Natural killer cell (primary cell): ENCODE measurements around the gene ADAD1. TPM values are rescaled to one million over a fixed set of nuclear protein-coding genes. Genes with fewer than 3 reads are reported as not detected.
A peak's percentile ranks its signal among the peaks of the same experiment; 100 is the strongest.

Experiments
- ATAC-seq, 3 donors: fragments of 150-1000 bp in 2 of 3; fragments of 200-7000 bp in 1 of 3; cut with Tn5 transposase; 1 replicate in 1 of 3; 2 replicates in 2 of 3; pipeline ENCODE4 v1.10.0; 2021; ENCODE audit warnings: mild to moderate bottlenecking in 2 of 3, moderate library complexity in 2 of 3
- DNase-seq, 2 donors: peaks; one replicate each; pipeline versions ENCODE4 v3.0.0 to v3.0.0-alpha.2; 2013 to 2021; ENCODE audit warnings: mixed read lengths in 1 of 2
- H3K27ac ChIP-seq: one replicate; pipeline ENCODE4 v1.5.1; 2013; ENCODE audit warnings: mild to moderate bottlenecking, low read length
- H3K27me3 ChIP-seq: one replicate; pipeline ENCODE4 v1.6.1; 2013; ENCODE audit warnings: low read length; ENCODE audit not compliant: control insufficient read depth, insufficient read depth
- H3K36me3 ChIP-seq: one replicate; pipeline ENCODE4 v1.6.1; 2013; ENCODE audit warnings: low read length; ENCODE audit not compliant: control insufficient read depth, insufficient read depth
- H3K4me1 ChIP-seq: one replicate; pipeline ENCODE4 v1.6.1; 2013; ENCODE audit warnings: low read length; ENCODE audit not compliant: control insufficient read depth, insufficient read depth
- H3K4me3 ChIP-seq: one replicate; pipeline ENCODE4 v1.5.1; 2013; ENCODE audit warnings: low read length
- H3K9me3 ChIP-seq: one replicate; pipeline ENCODE4 v1.6.1; 2013; ENCODE audit warnings: low read length; ENCODE audit not compliant: control insufficient read depth, insufficient read depth
- H3K27ac Mint-ChIP-seq, 2 donors: one replicate each; pipeline ENCODE4 v1.8.0; 2022; ENCODE audit warnings: mild to moderate bottlenecking in 2 of 2, mixed read lengths in 2 of 2, moderate library complexity in 1 of 2
- H3K27me3 Mint-ChIP-seq, 2 donors: one replicate each; pipeline ENCODE4 v1.8.0; 2022; ENCODE audit warnings: low read depth in 2 of 2, mixed read lengths in 2 of 2
- H3K36me3 Mint-ChIP-seq: one replicate; pipeline ENCODE4 v1.8.0; 2022; ENCODE audit warnings: mixed read lengths
- H3K4me1 Mint-ChIP-seq, 2 donors: one replicate each; pipeline ENCODE4 v1.8.0; 2022; ENCODE audit warnings: mixed read lengths in 2 of 2
- H3K4me3 Mint-ChIP-seq: one replicate; pipeline ENCODE4 v1.8.0; 2022; ENCODE audit warnings: mild to moderate bottlenecking, moderate library complexity, mixed read lengths
- H3K9me3 Mint-ChIP-seq, 2 donors: one replicate each; pipeline ENCODE4 v1.8.0; 2022; ENCODE audit warnings: mixed read lengths in 2 of 2
- WGBS: methylation state at CpG from one replicate; pipeline ENCODE4 v1.1.7; 2013; ENCODE audit warnings: missing lambda C conversion rate; ENCODE audit not compliant: insufficient coverage; 5-methylcytosine and 5-hydroxymethylcytosine counted together
- intact Hi-C: fragments of 100-400 bp; cut with micrococcal nuclease; formaldehyde crosslinking; loops from one replicate; pipeline ENCODE4 v1.14.2; 2022
- total RNA-seq, 4 donors: library from RNA; stranded (reverse); fragments of 120-200 nt in 1 of 4; gene quantifications; one replicate each; pipeline versions ENCODE4 v1.2.3 to v1.2.4, GENCODE V29; 2013 to 2022
- TF ChIP-seq, protein P1 (sequence below): fragments of 200-600 bp; IDR thresholded peaks from one replicate; pipeline ENCODE4 v1.8.0; 2022; ENCODE audit warnings: antibody characterized with exemption

The ADAD1 gene
- total RNA-seq, 3 donors from 2014 or later (not counting 1 experiment from before 2014, with no cell fraction given) = not detected

DNA sequence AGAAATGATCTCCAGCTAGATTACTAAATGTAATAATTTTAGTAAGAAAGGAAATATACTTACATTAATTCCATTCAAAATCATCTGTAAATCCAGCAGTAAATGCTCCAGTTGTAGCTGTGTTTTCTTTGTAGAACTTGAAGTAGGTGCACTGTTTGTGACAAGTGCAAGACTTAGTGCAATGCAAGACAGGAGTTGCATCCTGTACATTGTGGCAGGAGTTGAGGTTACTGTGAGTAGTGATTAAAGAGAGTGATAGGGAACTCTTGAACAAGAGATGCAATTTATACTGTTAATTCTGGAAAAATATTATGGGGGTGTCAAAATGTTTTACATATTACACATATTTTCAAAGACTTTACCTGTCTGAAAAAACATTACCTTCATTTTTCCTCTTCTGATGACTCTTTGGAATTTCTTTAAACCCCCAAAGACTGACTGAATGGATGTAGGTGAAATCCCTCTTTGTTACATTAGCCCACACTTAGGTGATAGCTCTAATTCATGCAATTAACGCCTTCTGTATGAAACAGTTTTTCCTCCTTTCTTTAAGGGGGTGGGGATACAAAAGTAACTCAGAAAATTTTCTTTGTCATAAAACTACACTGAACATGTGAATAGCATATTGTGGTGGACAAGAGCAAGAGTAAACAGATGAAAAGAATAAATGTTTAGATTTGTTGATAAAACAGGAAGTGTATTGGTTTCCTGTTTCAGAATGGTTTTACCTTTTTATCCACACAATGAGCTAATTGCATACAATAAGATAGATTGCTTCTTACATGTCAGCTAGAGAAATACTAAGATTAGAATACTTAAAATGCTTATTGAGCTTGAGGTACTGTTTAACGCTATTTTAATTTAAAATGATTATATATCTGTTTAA is 77.7 kb downstream of the ADAD1 start, which contains the start of gene IL2:
IL2 (minus strand) TSS at position 495 of the 886 bp plus-strand sequence; CDS start at position 210, 285 bp downstream.
- Mint-ChIP-seq H3K27ac (peak within 1 kb of the TSS in 1 of 2 donors; percentile 25), H3K4me3 (peak within 1 kb of the TSS; percentile 10), H3K36me3 (no peaks in the 10 kb centered on the region), H3K9me3 (no peaks in the 10 kb centered on the region), H3K4me1 (peaks cover 28 to 32% of the 10 kb centered on the region in 2 donors), H3K27me3 (no peaks in the 10 kb centered on the region)
- TF ChIP-seq, protein P1, sequence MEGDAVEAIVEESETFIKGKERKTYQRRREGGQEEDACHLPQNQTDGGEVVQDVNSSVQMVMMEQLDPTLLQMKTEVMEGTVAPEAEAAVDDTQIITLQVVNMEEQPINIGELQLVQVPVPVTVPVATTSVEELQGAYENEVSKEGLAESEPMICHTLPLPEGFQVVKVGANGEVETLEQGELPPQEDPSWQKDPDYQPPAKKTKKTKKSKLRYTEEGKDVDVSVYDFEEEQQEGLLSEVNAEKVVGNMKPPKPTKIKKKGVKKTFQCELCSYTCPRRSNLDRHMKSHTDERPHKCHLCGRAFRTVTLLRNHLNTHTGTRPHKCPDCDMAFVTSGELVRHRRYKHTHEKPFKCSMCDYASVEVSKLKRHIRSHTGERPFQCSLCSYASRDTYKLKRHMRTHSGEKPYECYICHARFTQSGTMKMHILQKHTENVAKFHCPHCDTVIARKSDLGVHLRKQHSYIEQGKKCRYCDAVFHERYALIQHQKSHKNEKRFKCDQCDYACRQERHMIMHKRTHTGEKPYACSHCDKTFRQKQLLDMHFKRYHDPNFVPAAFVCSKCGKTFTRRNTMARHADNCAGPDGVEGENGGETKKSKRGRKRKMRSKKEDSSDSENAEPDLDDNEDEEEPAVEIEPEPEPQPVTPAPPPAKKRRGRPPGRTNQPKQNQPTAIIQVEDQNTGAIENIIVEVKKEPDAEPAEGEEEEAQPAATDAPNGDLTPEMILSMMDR = no peak
- H3K9me3 ChIP-seq = no peaks in the 10 kb centered on the region
- no peaks in the 10 kb centered on the region for H3K4me1 ChIP-seq
- H3K36me3 ChIP-seq = no peaks in the 10 kb centered on the region
- intact Hi-C loops = no loop called here
- no peaks in the 10 kb centered on the region for H3K27me3 ChIP-seq
- H3K4me3 ChIP-seq = no peak within 1 kb of the TSS
- peak in 1 of 2 donors; percentile 49 for DNase-seq
- H3K27ac ChIP-seq = no peak within 1 kb of the TSS
- peak in 2 of 3 donors; percentile 48 to 52 for ATAC-seq
- WGBS = no CpG with 5 or more reads among the region's 2 CpGs

DNA sequence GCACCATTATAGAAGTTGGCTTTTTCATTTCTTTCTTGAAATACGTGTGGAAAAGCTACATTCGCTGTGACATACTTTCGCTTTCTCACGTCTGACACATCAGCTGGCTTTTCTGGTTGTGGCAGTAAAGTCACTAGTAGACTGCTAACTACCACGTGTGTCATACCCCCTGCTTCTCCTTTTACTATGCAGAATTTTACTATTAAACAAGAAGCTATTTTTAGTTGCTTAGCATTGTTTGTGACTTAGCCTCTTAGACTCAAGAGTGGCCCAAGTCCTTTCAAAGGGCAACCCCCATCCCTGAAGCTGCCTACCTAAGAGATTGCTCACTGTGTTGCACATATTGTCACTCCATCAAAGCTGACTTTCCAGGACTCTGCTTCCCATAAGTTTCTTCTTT is 79.8 kb downstream of the ADAD1 start:
- H3K36me3 Mint-ChIP-seq = no peaks in the 10 kb centered on the region
- TF ChIP-seq, protein P1 = no peak
- peak overlapping the region; percentile 14 for H3K4me3 ChIP-seq
- no peaks in the 10 kb centered on the region for H3K27me3 ChIP-seq
- ATAC-seq (peak; percentile 82 to 88 (median 82)), DNase-seq (peak in 1 of 2 donors; percentile 72)
- intact Hi-C loops = no loop called here
- H3K9me3 Mint-ChIP-seq = peaks cover 0 to 2% of the 10 kb centered on the region in 2 donors
- H3K27me3 Mint-ChIP-seq = no peaks in the 10 kb centered on the region
- peak overlapping the region; percentile 67 for H3K4me3 Mint-ChIP-seq
- H3K4me1 ChIP-seq = no peaks in the 10 kb centered on the region
- no peaks in the 10 kb centered on the region for H3K36me3 ChIP-seq
- no peaks in the 10 kb centered on the region for H3K9me3 ChIP-seq
- no peak overlapping the region for H3K27ac ChIP-seq
- 1% methylated on average over 5 of the region's 5 CpGs for WGBS
- H3K4me1 Mint-ChIP-seq = peaks cover 28 to 32% of the 10 kb centered on the region in 2 donors
- H3K27ac Mint-ChIP-seq = peak overlapping the region; percentile 14 to 55

DNA sequence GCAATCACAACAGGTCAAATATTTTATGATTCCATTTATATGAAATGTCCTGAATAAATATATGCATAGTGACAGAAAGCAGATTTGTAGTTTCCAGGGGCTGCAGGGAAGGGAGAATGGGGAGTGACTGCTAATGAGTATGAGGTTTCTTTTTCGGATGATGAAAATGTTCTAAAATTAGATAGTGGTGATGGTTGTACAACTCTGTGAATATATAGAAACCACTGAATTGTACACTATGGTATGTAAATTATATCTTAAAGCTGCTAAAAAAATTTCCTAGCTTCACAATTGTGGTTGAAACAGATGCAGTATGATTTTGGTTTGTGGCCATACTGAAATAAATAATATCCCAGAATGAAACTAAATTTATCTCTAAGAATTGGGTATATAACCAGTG is 90.6 kb downstream of the ADAD1 start:
- Histone ChIP-seq H3K4me3 (no peak overlapping the region), H3K27ac (no peak overlapping the region), H3K4me1 (no peaks in the 10 kb centered on the region), H3K9me3 (no peaks in the 10 kb centered on the region), H3K36me3 (no peaks in the 10 kb centered on the region), H3K27me3 (no peaks in the 10 kb centered on the region)
- no peak overlapping the region for H3K27ac Mint-ChIP-seq
- H3K9me3 Mint-ChIP-seq = peaks cover 1 to 2% of the 10 kb centered on the region in 2 donors
- DNase-seq = no peak
- no CpG with 5 or more reads among the region's 1 CpG for WGBS
- H3K4me1 Mint-ChIP-seq = no peaks in the 10 kb centered on the region
- no peak for ATAC-seq
- intact Hi-C loops = no loop called here
- H3K27me3 Mint-ChIP-seq = no peaks in the 10 kb centered on the region
- TF ChIP-seq, protein P1 = no peak
- no peak overlapping the region for H3K4me3 Mint-ChIP-seq
- no peaks in the 10 kb centered on the region for H3K36me3 Mint-ChIP-seq
